Left lobe of liver (tissue), 2 donors: ENCODE measurements around the gene RGS9. TPM values are rescaled to one million over a fixed set of nuclear protein-coding genes. Genes with fewer than 3 reads are reported as not detected.
"Not testable (repeated sequence)": the region's sequence is repeated elsewhere in the genome, so short reads cannot be mapped to it uniquely, and the experiment has no call there.

Experiments used
- ATAC-seq: fragments of 200-7000 bp; cut with Tn5 transposase; one replicate; pipeline ENCODE4 v1.9.1; 2020; ENCODE audit warnings: mild to moderate bottlenecking, moderate library complexity
- DNase-seq: peaks from one replicate; pipeline ENCODE4 v3.0.0-alpha.2; 2020; ENCODE audit warnings: low spot score
- total RNA-seq: library from RNA; stranded (reverse); gene quantifications from one replicate; pipeline ENCODE4 v1.2.1, GENCODE V29; 2021
- donor health status: DM: no; HTN: no; CAD: no; lungs with moderate emphysema.
- donor health status: DM: no; HTN: yes; CAD: no.

RGS9 gene
- total RNA-seq, 1 donor from 2014 or later: 3.0 TPM

DNA sequence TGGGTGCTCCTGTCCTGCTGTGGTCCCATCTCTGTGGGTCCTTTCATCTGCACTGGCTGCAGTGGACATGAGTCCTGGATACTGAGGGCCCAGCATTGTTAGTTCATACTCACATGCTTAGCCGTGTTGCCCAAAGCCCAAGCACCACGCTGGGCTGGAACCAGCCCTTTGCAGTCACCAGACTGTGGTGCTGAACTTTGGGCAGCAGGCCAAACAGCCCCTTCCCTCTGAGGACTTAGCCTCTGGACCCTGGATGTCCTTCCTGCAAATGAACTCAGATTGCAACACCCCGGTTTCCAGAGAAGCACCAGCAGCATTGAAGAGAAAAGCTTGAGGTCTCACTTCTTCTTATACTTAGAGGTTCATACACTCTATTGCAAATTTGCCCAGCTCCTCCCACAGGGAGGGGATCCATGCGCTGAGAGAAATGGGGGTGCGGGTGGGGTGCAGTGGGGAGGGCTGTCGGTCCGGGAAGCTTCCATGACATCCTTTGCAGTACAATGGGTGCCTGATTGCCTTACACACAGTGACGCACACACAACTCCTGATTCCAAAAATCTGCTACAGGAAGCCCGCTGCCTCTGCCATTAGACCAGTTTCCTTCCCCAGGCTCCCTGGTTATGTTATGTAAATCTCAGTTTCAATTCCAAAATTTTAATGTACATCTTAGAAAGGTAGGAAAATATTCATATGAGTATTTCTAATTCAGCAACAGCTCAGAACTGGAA, 65.8 kb downstream of the RGS9 start:
- ATAC-seq (no peak), DNase-seq (no peak)

DNA sequence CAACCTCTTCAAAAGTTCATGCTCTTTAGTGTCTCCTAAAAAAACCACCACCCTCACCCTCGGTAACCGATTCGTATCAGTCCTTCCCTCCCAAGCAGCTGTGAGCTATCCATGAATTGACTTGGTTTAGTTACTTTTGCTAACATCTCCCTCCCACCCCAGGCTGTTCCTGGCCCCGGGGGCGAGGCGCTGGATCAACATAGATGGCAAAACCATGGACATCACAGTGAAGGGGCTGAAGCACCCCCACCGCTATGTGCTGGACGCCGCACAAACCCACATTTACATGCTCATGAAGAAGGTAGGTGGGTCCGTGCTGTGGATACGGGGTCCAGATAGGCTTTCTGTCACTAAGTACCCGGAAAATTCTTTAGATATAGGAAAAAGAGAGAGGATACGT, 66.8 kb downstream of the RGS9 start:
- DNase-seq (no peak), ATAC-seq (no peak)

DNA sequence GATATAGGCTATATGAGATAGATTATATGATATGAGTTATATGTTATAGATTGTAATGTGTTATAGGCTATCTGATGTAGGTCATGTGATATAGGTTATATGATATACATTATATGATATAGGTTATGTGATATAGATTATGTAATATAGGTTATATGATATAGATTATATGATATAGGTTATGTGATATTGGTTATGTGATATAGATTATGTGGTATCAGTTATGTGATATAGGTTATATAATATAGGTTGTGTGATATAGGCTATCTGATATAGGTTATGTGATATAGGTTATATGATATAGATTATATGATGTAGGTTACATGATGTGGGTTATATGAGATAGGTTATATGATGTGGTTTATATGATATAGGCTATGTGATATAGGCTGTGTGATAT, 68.5 kb downstream of the RGS9 start:
- no peak for DNase-seq
- no peak for ATAC-seq

DNA sequence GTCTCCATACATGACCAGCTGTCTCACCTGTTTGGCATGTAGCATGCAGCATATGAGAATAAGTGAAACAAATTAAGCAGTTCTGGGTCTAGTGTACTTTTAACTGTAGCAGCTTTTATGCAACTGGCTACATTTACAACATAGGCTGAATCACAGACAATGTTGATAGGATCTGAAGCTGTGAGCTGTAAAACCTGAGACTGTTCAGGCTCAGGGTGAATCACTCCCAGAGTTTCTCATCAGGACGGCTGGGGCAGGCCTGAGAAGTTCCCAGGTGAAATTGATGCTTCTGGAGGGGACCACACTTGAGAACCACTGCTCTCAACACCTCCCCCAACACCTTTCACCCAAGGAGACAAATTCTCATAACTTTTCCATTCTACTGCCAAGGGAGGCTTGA, 70.3 kb downstream of the RGS9 start:
- DNase-seq, ATAC-seq: not testable (repeated sequence)

DNA sequence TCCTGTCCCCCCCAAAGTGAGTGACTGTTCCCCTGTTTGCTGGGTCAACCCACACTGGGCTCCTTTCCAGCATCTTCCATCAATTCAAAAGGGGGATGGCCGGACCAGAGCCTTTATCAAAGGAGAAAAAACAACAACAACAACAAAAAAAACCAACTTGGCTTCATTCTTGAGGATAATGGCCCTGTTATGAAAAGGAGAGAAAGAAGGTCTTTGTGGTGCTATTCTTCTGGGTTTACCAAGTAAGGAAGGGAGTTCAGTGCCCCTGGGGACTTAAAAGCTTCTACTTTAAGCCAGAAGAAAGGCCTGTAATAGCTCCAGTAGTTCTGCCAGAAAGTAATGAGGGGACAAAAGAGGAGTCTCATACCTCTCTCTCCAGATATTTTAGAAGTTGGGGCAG, 71.5 kb downstream of the RGS9 start:
- ATAC-seq (no peak), DNase-seq (no peak)

- DNase-seq (no peak), ATAC-seq (no peak)
These were observed 81.1 kb downstream of the RGS9 start for GRCh38 chr17:65218261-65218660.

DNA sequence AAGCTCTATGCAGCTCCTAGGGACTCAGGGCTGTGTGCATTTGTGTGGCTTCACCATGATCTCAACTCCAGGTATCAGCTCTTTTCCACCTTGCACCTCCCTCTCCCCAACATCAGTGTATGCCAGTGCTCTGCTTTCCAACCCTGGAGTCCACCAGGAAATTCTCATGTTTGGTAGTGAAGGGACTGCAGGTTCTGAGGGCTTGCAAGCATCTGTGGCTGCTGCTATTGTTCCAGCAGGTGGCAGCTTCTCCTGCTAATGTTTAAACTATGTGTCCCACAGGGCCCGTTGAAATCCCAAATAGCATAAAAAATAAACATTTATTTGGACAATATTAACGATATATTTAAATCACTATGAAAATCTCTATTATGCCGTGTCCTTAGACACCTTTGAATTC, 82.0 kb downstream of the RGS9 start:
- no peak for DNase-seq
- no peak for ATAC-seq

- DNase-seq (no peak), ATAC-seq (no peak)
These were observed 82.5 kb downstream of the RGS9 start for GRCh38 chr17:65219707-65220106.

GRCh38 chr17:65220732-65221131, 83.6 kb downstream of the RGS9 start:
- ATAC-seq (no peak), DNase-seq (no peak)

DNA sequence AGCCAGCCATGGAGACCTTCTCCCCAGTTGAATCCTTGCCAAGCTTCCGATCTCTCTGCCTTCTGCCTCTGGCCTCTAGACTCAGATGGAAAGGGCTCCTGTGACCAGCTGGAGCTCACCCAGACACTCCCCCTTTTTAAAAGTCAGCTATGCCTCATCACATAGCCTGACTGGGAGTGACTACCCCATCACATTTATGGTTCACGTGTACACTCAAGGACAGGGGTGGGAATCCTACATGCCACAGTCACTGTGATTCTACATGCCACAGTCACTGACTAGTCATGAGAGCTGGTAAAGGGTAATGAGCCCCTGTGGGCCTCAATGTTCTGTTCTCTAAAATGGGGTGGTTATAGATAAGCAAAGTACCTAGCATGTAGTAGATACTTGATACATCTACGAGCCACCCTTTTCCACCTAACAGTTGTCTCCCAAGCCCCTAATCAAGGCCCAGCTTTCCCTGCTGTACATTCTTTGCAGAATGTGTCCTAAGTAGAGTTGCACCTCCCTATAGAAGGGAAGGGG, 85.1 kb downstream of the RGS9 start:
- no peak for DNase-seq
- ATAC-seq: no peak

GRCh38 chr17:65225061-65225460, 87.9 kb downstream of the RGS9 start:
- ATAC-seq: no peak
- DNase-seq: no peak

DNA sequence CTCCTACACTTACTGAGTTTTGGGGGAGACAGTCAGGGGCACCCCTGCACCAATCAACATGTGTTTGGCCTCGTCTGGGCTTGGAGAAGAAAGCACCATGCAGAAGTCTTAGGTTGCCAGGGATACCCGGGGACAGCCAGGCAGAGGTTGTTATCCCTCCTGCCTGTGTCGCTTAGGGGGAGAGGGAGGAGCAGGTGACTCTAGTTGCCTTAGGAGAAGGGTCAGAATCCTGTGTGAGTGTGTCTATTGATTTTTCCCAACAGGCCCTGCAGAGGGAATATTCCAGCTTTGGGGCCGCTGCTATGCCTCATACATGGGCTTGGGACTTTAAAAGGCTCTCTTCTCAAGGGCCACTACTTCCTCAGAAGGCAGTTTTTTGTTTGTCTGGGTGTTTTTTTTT, 89.1 kb downstream of the RGS9 start:
- DNase-seq (no peak), ATAC-seq (no peak)

GRCh38 chr17:65227637-65228036, 90.5 kb downstream of the RGS9 start:
- ATAC-seq (no peak), DNase-seq (no peak)

DNA sequence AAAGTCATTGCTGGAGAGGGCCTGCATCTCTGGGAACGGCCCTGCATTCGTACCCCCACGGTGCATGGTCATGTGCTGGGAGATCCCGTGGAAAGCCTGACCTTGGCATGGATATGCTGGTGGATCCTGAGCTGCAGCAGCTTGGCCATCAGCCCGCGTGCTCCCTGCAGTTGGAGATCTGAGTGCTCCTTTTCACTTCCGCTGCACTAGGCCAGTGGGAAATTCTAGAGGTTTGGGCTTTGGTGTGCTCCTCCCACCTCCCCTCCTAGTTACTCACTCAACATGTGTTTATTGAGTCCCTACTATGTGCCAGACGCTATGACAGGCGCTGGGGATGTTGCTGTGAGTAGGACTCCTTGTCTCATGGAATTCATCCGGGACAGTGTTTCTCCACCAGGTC, 91.1 kb downstream of the RGS9 start:
- DNase-seq: no peak
- ATAC-seq: no peak

DNA sequence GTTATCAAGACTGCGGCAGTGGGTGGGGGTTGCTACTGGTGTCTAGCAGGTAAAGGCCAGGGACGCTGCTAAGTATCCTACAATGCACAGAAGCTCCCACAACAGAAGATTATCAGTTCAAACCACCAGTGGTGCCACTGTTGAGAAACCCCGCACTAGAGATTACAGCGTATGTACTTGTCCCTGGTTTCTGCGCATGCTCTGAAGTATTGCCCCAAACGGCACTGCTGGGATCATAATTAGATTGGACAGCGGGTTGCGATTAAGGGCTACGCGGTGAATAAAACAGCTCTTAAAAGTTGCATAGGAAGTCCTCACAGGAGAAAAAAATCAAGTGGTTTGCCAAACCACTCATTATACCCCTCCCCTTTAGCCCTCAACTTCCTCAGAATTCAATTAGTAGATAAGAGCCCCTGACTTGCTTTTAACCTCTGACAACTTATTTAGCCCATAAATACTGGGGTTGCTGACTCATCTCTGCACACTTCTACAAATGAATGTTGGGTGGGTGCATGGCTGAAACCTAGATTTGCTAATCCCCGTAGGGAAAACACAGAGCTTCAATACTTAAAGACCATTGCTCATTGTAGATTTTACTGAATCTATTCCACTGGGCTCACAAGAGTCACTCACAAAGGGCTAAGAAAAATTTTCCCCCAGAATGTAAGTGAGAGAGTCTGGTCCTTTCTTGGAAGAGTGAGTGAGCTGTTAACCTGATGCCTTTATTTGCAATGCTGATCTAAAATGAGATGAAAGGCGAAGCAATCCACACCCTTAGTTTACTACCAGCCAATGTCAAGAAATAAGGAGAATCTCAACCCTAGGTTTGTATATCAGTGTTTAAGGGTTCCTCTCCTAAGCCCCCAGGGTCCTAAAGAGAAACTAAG, 91.8 kb downstream of the RGS9 start:
- DNase-seq (no peak), ATAC-seq (peak; percentile 33)

GRCh38 chr17:65229621-65229995, 92.4 kb downstream of the RGS9 start:
- ATAC-seq (no peak), DNase-seq (no peak)

- DNase-seq: no peak
- ATAC-seq: no peak
These were observed 92.9 kb downstream of the RGS9 start for GRCh38 chr17:65230040-65230439.

GRCh38 chr17:65231086-65231485, 93.9 kb downstream of the RGS9 start:
- DNase-seq (no peak), ATAC-seq (no peak)

DNA sequence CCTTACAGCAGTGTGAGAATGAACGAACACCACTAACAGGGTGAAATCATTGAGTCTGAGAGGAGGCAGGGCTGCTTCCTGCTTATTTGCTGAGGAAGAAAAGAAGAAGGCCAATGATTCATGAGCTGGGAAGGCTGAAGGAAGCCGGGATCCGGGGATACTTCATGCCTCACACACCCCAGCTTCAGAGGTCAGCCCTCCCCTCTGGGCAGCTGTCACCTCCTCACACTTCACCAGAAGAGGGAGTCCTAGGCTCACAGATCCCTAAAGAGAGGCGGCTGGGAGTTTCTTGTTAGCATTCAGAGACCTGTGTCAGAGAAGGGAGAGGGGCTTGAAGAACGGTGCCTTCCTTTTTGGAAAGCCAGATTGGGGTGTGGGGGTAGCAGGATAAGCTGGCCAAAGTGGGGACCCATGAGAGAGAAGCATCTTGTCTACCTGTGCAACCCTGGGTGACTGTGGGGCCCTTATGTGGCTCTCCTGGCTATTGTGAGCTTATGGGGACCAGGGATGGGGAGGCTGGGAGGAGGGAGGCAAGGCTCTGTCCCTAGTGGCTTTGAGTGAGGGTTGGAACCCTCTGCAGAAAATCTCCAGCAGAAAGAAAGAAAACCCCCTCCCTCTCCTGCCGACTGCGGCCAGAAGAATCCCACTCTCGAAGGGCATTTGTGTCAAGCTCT, 94.6 kb downstream of the RGS9 start:
- ATAC-seq: peak; percentile 85
- DNase-seq: no peak

GRCh38 chr17:65235284-65235683, 98.1 kb downstream of the RGS9 start:
- DNase-seq (no peak), ATAC-seq (no peak)

GRCh38 chr17:65236321-65236720, 99.2 kb downstream of the RGS9 start:
- DNase-seq: no peak

More at GRCh38 chr17:65236321-65236720, 99.2 kb downstream of the RGS9 start:
- no peak for ATAC-seq
